Skeletal muscle cell (primary cell): ENCODE data around the gene KRTAP17-1.
"Not testable (repeated sequence)": the region's sequence is repeated elsewhere in the genome, so short reads cannot be mapped to it uniquely, and the experiment has no call there.

Source experiments
- DNase-seq: peaks from one replicate; pipeline ENCODE4 v3.0.0-alpha.2; 2010; ENCODE audit warnings: low read depth
- H3K4me3 ChIP-seq: 2 replicates; pipeline ENCODE4 v1.5.1; 2011; ENCODE audit warnings: low read depth, mild to moderate bottlenecking, control low read depth, low read length, moderate library complexity

The KRTAP17-1 gene, protein sequence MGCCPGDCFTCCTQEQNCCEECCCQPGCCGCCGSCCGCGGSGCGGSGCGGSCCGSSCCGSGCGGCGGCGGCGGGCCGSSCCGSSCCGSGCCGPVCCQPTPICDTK

GRCh38 chr17:41315204-41315794 is at the start of gene KRTAP17-1:
KRTAP17-1 (minus strand) TSS chr17:41315710; CDS start chr17:41315650, 60 bp downstream.
- DNase-seq = no peak
- H3K4me3 ChIP-seq = no peak within 1 kb of the TSS

DNA sequence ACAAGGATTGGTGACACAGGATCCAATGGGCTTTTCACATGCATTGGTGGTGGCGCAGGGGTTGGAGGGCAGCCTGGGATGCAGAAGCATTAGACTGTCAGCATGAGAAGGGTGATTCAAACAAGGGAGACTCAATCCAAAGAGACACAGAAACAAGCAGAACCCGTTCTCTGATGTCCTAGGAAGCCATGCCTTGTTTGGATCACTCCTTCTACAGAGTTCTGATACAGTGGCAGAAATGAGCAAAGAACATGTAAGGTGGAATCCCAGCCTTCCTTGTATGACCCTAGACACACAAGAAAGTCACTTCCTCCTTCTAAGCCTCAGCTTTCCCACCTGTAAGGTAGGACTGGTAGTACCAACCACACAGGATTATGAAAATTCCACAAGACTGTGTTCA is 48.4 kb upstream of the KRTAP17-1 start:
- no peak for DNase-seq
- no peak overlapping the region for H3K4me3 ChIP-seq

DNA sequence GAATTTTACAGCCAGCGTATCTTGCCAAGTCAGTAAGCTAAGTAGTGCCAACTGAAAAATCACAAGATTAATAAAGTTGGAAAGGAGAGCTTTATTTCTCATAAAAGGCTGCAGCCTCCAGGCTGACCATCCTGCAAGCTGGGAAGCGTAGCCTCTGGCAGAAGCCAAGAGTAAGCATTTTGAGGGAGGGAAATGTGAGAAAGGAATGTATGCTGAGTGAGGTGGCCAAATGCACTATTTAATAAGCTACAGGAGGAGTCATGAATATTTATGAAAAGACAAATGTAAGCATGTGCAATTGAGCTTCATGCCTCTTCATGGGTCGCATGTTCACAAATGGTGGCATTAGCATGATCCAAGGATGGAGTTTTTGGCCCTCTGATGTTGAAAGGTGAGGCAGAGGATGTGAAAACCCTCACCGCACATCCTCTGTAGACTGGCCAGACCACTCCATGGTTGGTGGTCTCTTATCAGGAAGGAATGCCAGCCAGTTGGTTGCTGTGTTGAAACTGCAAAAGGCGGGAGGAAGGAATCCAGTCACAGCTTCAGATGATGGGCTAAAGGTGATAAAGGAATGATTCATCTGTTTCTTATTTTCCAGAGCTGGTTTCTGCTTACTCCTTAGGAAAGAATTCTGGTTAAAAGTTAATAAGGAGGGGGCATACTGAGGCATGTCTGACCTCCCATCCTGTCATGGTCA is 44.9 kb upstream of the KRTAP17-1 start:
- no peak for DNase-seq
- H3K4me3 ChIP-seq = no peak overlapping the region

GRCh38 chr17:41354536-41354935 is 39.0 kb upstream of the KRTAP17-1 start:
- DNase-seq = no peak
- no peak overlapping the region for H3K4me3 ChIP-seq

DNA sequence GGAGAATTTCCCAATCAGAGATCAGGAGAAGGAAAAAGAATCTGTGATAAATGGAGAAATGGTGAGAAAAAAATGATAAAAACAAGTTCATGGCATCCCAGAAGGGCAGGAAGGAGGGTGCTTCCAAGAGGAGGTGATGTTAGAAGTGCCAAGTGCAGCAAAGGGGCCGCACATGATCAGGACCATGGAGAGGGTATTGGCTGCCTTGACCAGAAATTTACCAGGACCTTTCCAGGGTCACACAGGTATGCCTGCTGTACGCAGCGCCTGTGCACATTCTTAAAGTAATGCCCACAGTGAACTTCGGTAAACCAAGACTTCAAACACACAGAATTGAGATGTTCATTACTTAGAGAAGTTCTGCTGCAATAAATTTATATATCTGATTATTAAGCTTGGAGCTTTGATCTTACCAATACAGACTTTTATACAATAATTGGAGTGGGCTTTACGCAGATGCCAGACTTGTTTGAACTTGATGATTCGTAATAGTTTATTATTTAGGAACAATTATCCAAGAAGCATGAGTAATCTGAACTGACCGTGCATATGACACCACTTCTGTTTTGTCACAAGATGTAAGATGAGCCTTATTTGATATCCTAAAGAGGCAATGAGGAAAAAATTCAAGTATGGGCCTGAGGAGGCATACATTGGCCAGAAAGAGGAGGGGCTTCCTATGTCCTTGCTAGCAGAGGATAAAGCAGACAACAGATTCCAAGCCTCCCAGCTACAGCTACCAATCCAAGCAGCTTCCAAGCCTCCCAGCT is 37.3 kb upstream of the KRTAP17-1 start:
- no peak for DNase-seq
- no peak overlapping the region for H3K4me3 ChIP-seq

- H3K4me3 ChIP-seq = no peak overlapping the region
- no peak for DNase-seq
These were observed 35.7 kb upstream of the KRTAP17-1 start for GRCh38 chr17:41351177-41351576.

GRCh38 chr17:41350381-41350878 is 34.9 kb upstream of the KRTAP17-1 start, which contains the start of gene KRT33A:
KRT33A (minus strand) TSS chr17:41350828; CDS start chr17:41350767, 61 bp downstream.
- not testable (repeated sequence) for H3K4me3 ChIP-seq, DNase-seq

DNA sequence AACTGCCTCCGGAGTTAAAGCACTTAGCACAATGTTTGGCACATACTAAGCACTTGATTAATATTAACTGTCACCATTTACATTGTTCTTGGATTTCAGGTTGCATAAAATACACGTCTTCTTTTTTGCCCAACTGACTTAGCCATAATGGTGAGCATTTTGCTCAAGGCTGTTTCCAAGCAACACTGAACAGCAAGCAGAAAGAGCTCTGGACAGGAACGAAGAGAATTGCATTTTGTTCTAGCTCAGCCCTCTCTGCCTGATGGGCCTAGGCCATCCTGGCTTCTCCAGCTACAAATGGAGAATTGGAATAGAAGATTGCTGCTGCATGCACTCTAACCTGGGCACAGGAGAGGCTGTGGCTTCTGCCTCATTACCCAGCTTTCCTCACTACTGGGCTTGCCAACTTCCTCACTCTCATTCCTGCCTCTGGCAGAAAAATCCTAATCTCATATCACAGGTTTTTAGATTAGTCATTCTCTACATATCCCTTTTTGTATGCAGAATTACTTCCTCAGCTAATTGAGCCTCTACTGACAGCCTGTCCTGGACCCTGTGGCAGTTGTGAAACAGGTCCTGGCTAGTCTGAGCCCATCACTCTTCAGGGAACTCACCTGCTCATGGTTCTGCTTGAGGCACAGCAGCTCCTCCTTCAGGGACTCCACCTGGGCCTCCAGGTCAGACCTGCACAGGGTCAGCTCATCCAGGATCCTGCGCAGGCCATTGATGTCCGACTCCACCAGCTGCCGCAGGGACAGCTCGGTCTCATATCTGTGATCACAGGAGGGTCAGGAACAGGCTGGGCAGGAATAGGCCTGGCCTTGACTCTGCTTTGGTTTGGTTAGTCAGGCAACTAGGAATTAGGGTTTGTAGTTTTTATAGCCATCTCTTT is 32.6 kb upstream of the KRTAP17-1 start:
- no peak for DNase-seq
- H3K4me3 ChIP-seq = no peak overlapping the region

- not testable (repeated sequence) for DNase-seq, H3K4me3 ChIP-seq
These were observed 30.9 kb upstream of the KRTAP17-1 start for GRCh38 chr17:41346421-41346820.

GRCh38 chr17:41345992-41346391 is 30.5 kb upstream of the KRTAP17-1 start:
- H3K4me3 ChIP-seq = no peak overlapping the region
- no peak for DNase-seq

- no peak overlapping the region for H3K4me3 ChIP-seq
- no peak for DNase-seq
These were observed 27.5 kb upstream of the KRTAP17-1 start for GRCh38 chr17:41343029-41343428.

- no peak for DNase-seq
- no peak overlapping the region for H3K4me3 ChIP-seq
These were observed 25.7 kb upstream of the KRTAP17-1 start for GRCh38 chr17:41340934-41341861.

- H3K4me3 ChIP-seq = no peak overlapping the region
- no peak for DNase-seq
These were observed 25.0 kb upstream of the KRTAP17-1 start for GRCh38 chr17:41340494-41340893.

GRCh38 chr17:41339571-41340172 is 24.2 kb upstream of the KRTAP17-1 start:
- no peak overlapping the region for H3K4me3 ChIP-seq
- DNase-seq = no peak

DNA sequence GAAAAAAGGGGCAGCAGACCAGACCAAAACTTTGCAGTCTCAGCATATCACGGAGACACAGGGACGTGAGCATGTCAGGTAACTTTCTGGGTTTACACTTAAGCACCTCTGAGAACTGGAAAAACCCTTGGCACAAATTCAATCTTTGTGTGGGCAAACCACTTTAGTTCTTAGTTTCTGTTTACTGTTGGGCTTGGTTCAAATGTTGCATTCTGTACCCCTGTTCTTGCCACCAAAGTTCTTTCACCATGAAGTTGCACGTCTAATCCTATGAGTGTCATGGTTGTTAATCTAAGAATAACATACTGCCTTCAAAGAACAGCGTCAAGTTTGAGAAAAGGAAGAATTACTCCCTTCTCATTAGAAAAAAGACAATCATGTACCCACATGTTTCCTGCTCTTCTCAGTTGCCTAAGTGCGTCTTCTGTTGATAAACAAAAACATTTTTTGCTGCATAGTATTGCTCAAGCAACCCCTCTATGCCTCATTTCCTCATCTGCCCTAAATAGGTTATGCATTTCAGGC is 23.5 kb upstream of the KRTAP17-1 start:
- no peak overlapping the region for H3K4me3 ChIP-seq
- no peak for DNase-seq

- no peak overlapping the region for H3K4me3 ChIP-seq
- DNase-seq = no peak
These were observed 20.2 kb upstream of the KRTAP17-1 start for GRCh38 chr17:41335747-41336146.
